ENCODE results near the gene HSF4.
A peak's percentile ranks its signal among the peaks of the same experiment; 100 is the strongest.

HSF4 gene

DNA sequence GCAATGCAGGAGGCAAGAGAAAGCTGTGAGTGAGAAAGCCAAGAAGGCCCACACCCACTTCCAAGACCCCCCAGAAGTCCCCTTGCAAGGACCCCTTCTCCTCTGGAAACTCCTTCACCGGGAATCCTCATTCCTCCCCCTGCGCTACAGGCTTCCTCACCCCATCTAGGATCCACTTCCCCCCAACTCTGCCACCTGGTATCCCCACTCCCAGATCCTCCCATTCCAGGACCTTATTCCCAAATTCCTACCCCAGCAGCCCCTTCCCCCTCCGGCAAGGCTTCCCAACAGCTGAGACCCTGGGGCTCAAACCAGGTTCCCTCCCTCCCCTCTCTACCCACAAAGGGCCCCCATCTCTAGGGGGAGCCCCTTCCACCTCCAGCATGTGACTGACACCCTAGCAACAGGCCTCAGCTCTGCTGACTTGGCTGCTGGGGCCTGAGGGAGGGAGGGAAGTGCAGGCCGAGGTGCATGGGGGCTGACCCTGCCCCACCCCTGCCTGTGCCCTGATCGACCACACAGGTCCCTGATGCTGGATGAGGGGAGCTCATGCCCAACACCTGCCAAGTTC is 2.1 kb downstream of the HSF4 start:
- no peak overlapping the region for H3K4me3 ChIP-seq (ENCODE audit: low read depth, low read length)

- no peak overlapping the region for H3K4me3 ChIP-seq (ENCODE audit: low read depth, low read length)
These were observed 3.0 kb downstream of the HSF4 start for GRCh38 chr16:67167588-67167987.

- no peak overlapping the region for H3K4me3 ChIP-seq (ENCODE audit: low read depth, low read length)
These were observed 4.5 kb downstream of the HSF4 start for GRCh38 chr16:67169011-67169451.

DNA sequence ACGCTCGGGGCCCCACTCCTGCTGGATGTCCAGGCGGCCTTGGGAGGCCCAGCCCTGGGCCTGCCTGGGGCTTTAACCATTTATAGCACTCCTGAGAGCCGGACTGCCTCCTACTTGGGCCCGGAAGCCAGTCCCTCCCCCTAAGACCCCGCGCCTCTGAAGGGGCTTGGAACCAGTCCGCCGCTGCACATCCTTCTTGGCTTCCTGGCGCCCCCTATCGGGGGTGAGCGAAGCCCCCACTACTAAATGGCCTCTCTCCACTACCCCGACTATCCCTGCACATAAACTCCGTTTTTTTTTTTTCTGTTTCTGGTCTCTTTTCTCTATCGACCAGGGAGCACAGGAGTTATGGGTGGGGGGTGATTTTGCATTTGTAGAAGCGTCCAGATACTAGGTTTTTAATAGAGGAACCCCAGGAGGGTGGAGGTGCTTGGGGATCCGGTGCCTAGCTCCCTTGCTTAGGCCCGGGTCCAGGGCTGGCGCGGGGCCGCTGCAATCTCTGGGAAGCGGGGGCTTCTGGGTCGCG is 5.2 kb downstream of the HSF4 start:
- peak overlapping the region; percentile 35 for H3K4me3 ChIP-seq (ENCODE audit: low read depth, low read length)

DNA sequence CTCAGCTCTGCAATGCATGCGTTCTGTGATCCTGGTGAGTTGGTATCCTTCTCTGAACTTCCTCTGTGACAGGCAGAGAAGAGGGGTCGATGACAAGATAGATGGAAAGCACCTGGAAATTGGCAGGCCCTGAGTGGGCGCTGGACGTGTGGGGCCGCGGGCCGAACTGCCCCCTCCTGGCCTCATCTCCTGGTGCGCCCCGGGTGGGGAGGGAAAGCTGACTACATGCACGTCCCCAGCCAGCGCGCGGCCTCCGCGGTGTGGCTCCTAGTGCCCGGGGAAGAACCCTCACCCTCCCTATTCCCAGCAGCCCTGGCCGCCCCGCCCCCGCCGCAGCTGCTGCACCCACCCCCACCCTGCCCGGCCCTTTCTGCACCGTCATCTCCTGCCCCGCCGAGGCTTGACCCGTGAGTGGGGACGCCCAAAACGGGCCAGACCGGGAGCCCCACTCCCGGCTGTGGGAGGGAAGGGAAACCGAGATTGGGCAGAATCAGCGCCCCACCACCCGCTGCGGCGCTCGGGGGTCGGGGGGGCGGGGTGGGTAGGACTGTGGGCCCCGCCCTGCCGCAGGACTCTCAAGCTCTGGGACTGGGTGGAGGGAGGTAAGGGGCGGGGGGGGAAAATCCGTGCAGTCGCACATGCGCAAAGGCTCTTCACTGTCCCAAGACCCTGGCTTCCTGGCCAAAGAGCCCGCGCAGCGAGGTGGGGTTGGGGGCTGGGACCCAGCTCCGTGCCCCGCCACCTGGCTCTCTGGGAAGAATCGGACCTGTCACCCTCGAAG is 5.8 kb downstream of the HSF4 start, which contains the start of gene NOL3:
TSS of gene NOL3 (plus strand) at position 371 of the 781 bp plus-strand sequence.
- peak within 1 kb of the TSS; percentile 35 for H3K4me3 ChIP-seq (ENCODE audit: low read depth, low read length)

DNA sequence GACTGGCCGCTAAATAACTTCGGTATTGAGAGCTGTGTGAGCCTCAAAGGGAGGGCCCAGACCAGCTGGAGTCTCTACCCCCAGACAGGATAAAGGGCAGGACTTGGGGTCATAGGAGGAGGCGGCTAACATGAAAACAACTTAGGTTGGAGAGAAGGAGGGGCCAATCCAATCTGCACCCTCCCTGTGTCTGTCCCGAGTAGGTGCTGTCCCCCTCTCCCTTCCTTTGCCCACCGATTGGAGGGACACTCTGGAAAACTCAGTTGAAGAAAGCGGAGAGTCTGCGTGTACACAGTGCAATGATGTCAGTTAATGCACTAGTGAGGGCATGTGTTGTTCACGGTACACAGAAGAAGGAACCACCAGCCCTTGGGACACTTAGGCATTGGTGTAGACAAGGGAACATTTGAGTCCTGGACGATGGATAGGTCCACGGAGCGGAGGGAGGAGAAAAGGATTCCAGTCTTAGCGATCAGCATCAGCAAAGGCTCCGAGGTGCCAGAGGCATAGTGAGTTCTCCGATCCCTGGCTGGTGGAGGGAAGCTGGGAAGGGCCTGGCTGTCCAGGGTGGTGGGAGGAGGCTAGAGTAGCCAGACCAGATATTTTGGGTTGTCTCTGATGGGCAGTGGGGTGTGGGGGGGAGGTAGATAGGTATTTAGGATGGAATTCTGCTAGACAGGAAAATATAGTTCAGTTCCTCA is 6.6 kb downstream of the HSF4 start:
- H3K4me3 ChIP-seq (ENCODE audit: low read depth, low read length): peak overlapping the region; percentile 35

DNA sequence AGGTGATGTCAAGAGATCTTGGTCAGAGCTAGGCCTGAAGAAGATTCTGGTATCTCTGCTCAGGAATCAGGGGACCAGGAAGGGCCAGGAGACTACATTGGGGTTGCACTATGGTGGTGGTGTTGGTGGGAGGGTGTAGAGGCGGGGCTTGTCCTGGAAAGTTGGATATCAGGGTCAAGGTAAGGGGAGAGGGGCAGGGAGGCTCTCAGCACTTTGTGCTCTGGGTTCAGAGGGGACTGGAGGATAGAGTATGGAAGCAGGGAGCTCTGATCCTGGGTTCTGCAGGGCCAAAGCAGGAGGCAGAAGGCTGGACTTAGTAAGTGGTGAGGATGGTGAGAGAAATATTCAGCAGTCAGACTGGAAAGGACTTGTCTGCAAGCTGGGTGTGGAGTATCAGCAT is 8.8 kb downstream of the HSF4 start:
- H3K4me3 ChIP-seq (ENCODE audit: low read depth, low read length): no peak overlapping the region

DNA sequence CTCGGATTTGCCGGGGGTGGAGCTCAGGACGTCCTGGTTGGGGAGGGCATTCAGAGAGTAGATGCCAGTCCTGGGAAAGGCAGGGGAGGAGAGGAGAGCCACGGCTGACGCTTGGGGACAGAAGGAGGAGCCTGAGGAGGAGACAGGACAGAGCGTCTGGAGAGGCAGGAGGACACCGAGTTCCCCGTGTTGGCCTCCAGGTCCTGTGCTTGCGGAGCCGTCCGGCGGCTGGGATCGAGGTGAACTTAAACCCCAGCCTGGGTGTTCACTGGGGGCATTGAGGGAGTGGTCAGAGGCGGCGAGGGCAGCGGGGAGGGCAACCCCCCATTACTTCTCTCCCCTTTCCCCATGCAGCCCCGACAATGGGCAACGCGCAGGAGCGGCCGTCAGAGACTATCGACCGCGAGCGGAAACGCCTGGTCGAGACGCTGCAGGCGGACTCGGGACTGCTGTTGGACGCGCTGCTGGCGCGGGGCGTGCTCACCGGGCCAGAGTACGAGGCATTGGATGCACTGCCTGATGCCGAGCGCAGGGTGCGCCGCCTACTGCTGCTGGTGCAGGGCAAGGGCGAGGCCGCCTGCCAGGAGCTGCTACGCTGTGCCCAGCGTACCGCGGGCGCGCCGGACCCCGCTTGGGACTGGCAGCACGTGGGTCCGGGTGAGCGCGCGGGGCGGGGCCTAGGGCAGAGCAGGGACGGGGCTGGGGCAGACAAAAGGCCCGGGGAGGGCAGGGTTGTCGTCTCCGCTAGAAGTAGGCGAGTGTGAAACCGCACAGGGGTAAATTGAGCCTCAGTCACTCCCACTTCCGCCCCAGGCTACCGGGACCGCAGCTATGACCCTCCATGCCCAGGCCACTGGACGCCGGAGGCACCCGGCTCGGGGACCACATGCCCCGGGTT is 9.5 kb downstream of the HSF4 start:
- H3K4me3 ChIP-seq (ENCODE audit: low read depth, low read length): peak overlapping the region; percentile 35

DNA sequence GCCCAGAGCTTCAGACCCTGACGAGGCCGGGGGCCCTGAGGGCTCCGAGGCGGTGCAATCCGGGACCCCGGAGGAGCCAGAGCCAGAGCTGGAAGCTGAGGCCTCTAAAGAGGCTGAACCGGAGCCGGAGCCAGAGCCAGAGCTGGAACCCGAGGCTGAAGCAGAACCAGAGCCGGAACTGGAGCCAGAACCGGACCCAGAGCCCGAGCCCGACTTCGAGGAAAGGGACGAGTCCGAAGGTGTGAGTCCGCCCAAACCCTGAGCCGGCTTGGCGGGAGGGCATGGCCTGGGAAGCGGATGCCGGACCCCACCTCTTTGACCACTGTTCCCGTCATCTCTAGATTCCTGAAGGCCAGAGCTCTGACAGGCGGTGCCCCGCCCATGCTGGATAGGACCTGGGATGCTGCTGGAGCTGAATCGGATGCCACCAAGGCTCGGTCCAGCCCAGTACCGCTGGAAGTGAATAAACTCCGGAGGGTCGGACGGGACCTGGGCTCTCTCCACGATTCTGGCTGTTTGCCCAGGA is 10.2 kb downstream of the HSF4 start:
- H3K4me3 ChIP-seq (ENCODE audit: low read depth, low read length): no peak overlapping the region

- no peak overlapping the region for H3K4me3 ChIP-seq (ENCODE audit: low read depth, low read length)
These were observed 12.1 kb downstream of the HSF4 start for GRCh38 chr16:67176662-67177061.

GRCh38 chr16:67177743-67178699 is 13.5 kb downstream of the HSF4 start:
- H3K4me3 ChIP-seq (ENCODE audit: low read depth, low read length): peak overlapping the region; percentile 63

- no peak overlapping the region for H3K4me3 ChIP-seq (ENCODE audit: low read depth, low read length)
These were observed 15.0 kb downstream of the HSF4 start for GRCh38 chr16:67179421-67180080.

GRCh38 chr16:67180166-67180565 is 15.6 kb downstream of the HSF4 start:
- H3K4me3 ChIP-seq (ENCODE audit: low read depth, low read length): no peak overlapping the region

- no peak overlapping the region for H3K4me3 ChIP-seq (ENCODE audit: low read depth, low read length)
These were observed 16.8 kb downstream of the HSF4 start for GRCh38 chr16:67181346-67181745.

GRCh38 chr16:67182288-67182687 is 17.7 kb downstream of the HSF4 start:
- no peak overlapping the region for H3K4me3 ChIP-seq (ENCODE audit: low read depth, low read length)

- peak overlapping the region; percentile 95 for H3K4me3 ChIP-seq (ENCODE audit: low read depth, low read length)
These were observed 18.7 kb downstream of the HSF4 start for GRCh38 chr16:67183284-67183626.

DNA sequence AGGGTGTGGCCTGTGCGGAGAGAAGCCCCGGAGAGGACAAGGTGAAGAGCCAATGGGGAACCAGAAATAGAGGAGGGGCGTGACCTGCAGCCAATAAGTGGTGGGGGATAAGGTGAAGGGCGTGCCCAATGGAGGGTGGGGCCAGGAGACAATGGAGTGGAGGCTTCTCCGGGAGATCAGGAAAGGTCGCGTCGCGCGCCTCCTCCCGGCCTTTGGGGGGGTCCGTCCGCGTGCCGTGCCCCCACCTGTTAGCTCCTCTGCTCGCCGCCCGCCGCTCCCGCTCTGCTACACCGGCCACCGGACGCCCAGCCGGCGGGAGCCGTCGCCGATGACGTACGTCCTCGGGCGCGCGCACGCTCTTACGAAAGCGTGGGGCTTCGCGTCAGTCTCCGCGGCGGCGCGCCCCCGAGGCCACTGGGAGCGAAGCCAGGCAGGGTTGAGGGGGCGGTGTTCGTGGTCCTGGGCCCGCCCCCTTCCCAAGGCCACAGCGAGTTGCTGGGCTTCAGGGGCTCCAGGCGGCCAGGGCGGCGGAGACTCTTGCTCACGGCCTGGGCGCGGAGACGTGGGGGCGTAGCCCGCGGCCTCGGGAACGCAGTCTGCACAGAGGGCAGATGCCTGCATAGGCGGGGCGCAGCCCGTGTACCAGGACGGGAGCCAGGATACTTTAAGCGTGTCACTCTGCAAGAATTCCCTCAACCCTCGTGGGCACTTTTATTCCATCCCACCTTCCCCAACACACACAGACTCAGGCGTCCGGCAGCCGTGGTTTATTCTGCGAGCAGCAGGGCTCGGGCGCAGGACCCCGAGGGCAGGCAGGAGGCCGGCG is 19.3 kb downstream of the HSF4 start, which contains the start of gene MATCAP1:
TSS of gene MATCAP1 (minus strand) at position 337 of the 826 bp plus-strand sequence. CDS start 3,353 bp downstream, outside the sequence.
- H3K4me3 ChIP-seq (ENCODE audit: low read depth, low read length): peak within 1 kb of the TSS; percentile 95

Data from iPS-11a (cell line).